Type B pancreatic cell (in vitro differentiated cells): ENCODE measurements around the gene MELTF. TPM values are rescaled to one million over a fixed set of nuclear protein-coding genes. Genes with fewer than 3 reads are reported as not detected.

Experiments used
- DNase-seq: peaks from one replicate; pipeline ENCODE4 v3.0.0; 2021; ENCODE audit warnings: mixed read lengths; ENCODE audit not compliant: unreplicated experiment; ENCODE audit errors: extremely low spot score
- H3K27ac Mint-ChIP-seq: 2 replicates; pipeline ENCODE4 v1.8.0; 2021; ENCODE audit warnings: mild to moderate bottlenecking, mixed read lengths
- H3K27me3 Mint-ChIP-seq: 2 replicates; pipeline ENCODE4 v1.8.0; 2021; ENCODE audit warnings: mixed read lengths
- H3K36me3 Mint-ChIP-seq: 2 replicates; pipeline ENCODE4 v1.8.0; 2021; ENCODE audit warnings: mixed read lengths
- H3K4me1 Mint-ChIP-seq: one replicate; pipeline ENCODE4 v1.8.0; 2021; ENCODE audit warnings: mixed read lengths; ENCODE audit not compliant: unreplicated experiment
- H3K4me3 Mint-ChIP-seq: 2 replicates; pipeline ENCODE4 v1.8.0; 2021; ENCODE audit warnings: mild to moderate bottlenecking, mixed read lengths
- H3K9me3 Mint-ChIP-seq: 2 replicates; pipeline ENCODE4 v1.8.0; 2021; ENCODE audit warnings: mixed read lengths
- CTCF ChIP-seq: fragments of 200-600 bp; sonication (generic); conservative IDR thresholded peaks from 2 replicates; pipeline ENCODE4 v1.5.0; 2021; ENCODE audit warnings: antibody characterized with exemption, mild to moderate bottlenecking
- total RNA-seq: library from RNA; stranded (reverse); gene quantifications from 2 replicates; pipeline ENCODE4 v1.2.1, GENCODE V29; 2021; ENCODE audit warnings: low replicate concordance

Gene MELTF
- total RNA-seq, 1 donor from 2014 or later, result 3.0 TPM

GRCh38 chr3:196989721-196990262, 39.8 kb downstream of the MELTF start:
- Mint-ChIP-seq H3K4me1 (no peaks in the 10 kb centered on the region), H3K27ac (no peak overlapping the region), H3K36me3 (no peaks in the 10 kb centered on the region), H3K27me3 (no peaks in the 10 kb centered on the region), H3K9me3 (no peaks in the 10 kb centered on the region), H3K4me3 (no peak overlapping the region)
- TF ChIP-seq CTCF, result no peak
- no peak for DNase-seq

DNA sequence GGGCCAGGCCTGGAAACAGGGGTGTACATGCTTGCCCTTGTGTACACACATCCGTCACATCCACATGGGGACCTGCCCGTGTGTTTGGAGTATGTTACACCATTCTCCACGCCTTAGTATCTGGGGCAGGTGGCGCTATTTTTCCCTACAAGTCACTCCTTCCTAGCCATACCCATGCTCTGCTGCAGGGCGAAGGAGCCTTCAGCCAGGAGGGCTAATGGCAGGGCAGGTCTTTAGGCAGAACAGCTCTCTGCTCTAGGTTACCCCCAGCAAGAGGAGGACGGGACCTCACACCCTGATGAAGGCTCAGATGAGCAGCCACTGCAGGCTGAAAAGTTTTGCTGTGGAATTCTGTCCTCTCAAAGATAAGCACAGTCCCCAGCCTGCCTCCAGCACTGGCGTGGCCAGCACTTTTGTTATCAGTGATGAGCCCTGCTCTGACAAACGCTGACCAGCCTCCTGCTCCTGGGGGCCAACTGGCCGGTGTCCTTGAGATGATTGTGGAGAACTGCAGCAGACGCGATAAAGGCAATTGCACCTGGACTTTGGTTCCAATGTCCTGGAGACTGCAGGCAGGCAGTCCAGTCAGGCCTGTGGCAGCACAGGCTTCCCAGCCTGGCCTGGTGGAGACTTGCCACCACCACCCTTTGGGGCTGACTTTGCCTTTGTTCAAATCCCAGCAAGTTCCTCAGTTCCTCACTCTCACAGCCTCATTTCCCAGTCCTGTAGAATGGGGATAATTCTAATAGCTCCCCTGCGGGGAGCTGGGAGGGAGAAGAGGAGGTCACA, 41.2 kb downstream of the MELTF start:
- H3K27ac Mint-ChIP-seq, result no peak overlapping the region
- H3K9me3 Mint-ChIP-seq, result peaks cover 4% of the 10 kb centered on the region

GRCh38 chr3:196987022-196987421, 42.6 kb downstream of the MELTF start:
- H3K27me3 Mint-ChIP-seq, result peaks cover 3% of the 10 kb centered on the region
- H3K9me3 Mint-ChIP-seq, result peaks cover 7% of the 10 kb centered on the region
- H3K36me3 Mint-ChIP-seq, result no peaks in the 10 kb centered on the region
- no peak overlapping the region for H3K4me3 Mint-ChIP-seq
- no peaks in the 10 kb centered on the region for H3K4me1 Mint-ChIP-seq
- DNase-seq, result no peak
- H3K27ac Mint-ChIP-seq, result no peak overlapping the region
- no peak for TF ChIP-seq CTCF

More for the DNA sequence above, 41.2 kb downstream of the MELTF start:
- no peak for DNase-seq
- H3K36me3 Mint-ChIP-seq, result no peaks in the 10 kb centered on the region
- H3K4me1 Mint-ChIP-seq, result no peaks in the 10 kb centered on the region
- no peak for TF ChIP-seq CTCF
- H3K27me3 Mint-ChIP-seq, result no peaks in the 10 kb centered on the region
- H3K4me3 Mint-ChIP-seq, result no peak overlapping the region

DNA sequence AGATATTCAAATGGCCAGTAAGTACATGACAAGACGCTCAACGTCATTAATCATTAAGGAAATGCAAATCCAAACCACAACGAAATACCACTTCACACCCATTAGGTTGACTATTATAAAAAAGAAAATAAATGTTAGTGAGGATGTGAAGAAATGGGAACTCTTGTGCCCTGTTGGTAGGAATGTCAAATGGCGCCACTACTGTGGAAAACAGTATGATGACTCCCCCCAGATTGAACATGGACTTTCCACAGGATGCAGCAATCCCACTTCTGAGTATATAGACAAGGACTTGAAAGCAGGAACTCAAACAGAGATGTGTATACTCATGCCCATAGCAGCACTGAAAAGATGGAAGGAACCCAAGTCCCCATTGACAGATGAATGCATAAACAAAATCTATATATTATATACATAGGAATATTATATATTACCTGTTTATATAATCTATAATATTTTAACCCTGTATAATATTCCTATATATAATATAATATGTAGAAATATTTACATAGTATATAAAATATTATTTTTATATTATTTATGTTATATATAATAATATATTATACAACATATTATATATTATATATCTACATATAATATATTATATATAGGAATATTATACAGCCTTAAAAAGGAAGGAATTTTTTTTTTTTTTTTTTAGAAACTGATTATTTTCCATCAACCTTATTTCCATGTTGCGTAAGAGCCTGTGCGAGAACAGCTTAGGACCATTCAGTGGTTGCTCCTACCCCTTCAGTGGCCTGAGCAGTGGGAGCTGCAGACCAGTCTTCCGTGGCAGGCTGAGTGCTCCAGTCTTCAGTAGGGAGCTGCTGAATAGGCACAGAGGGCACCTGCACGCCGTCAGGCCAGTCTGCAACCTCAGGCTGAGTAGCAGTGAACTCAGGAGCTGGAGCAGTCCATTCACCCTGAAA, 43.4 kb downstream of the MELTF start:
- DNase-seq, result no peak
- H3K27me3 Mint-ChIP-seq, result peaks cover 7% of the 10 kb centered on the region
- H3K36me3 Mint-ChIP-seq, result no peaks in the 10 kb centered on the region
- TF ChIP-seq CTCF, result peak; percentile 52
- H3K4me1 Mint-ChIP-seq, result no peaks in the 10 kb centered on the region
- H3K4me3 Mint-ChIP-seq, result no peak overlapping the region
- H3K9me3 Mint-ChIP-seq, result peaks cover 13% of the 10 kb centered on the region
- no peak overlapping the region for H3K27ac Mint-ChIP-seq

DNA sequence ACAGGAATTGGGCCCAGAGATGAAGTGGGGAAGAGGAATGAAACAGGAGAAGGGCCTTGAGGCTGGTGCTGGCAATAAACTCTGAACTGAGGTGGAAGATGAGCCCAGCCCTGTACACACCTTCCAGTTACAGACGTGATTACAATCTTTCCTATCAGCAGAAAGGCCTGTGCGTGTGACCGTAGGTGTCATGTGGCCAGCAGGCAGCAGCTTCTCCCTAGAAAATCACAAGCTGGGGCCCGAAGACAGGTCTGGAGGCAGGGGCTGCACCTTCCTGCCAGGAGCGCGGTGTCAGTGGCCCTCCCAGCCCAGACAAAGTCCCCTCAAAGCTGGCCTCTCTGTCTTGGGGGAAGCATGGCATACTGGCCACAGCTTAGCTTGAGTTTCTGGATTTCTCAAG, 44.3 kb downstream of the MELTF start:
- Mint-ChIP-seq H3K4me1 (no peaks in the 10 kb centered on the region), H3K27me3 (peaks cover 7% of the 10 kb centered on the region), H3K9me3 (peaks cover 13% of the 10 kb centered on the region), H3K36me3 (no peaks in the 10 kb centered on the region), H3K27ac (no peak overlapping the region), H3K4me3 (no peak overlapping the region)
- DNase-seq, result no peak
- no peak for TF ChIP-seq CTCF
